ENCODE measurements around the gene RBM14.
"Not testable (repeated sequence)": the region's sequence is repeated elsewhere in the genome, so short reads cannot be mapped to it uniquely, and the experiment has no call there.

The RBM14 gene

DNA sequence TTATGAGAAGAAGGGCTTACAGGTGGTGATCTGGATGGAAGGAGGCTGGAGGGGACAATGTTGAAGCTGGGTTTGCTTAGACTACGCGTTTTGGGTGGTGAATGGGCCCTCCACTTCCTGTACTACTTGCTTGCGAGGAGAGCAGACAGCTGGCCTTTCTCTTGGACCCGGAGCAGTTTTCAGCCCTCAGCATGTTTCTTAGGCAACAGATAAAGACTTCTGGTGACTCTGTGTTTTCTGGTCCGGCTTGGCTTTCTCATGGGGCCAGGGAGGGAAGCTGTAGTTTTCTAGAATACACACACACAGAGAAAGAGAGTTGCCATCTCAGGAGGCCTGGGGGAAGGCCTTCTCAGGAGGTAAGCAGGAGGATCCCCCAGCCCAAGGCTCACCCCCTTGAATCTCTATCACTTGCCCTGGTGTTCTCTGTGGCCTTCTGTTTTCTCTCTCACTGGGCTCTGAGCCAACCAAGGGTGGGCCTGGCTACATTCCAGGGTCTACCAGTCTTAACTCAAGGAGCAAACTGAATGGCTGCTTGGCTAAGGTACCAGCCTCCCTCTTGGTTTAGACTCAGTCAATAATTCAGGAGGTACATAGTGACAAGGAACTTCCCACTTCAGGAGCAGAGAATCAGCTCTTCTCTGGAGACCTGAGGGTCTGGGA lies 21.1 kb upstream of the RBM14 start:
- in situ Hi-C loops (cut with MboI; ENCODE audit: low sequenced_read_pairs), result no loop called here

DNA sequence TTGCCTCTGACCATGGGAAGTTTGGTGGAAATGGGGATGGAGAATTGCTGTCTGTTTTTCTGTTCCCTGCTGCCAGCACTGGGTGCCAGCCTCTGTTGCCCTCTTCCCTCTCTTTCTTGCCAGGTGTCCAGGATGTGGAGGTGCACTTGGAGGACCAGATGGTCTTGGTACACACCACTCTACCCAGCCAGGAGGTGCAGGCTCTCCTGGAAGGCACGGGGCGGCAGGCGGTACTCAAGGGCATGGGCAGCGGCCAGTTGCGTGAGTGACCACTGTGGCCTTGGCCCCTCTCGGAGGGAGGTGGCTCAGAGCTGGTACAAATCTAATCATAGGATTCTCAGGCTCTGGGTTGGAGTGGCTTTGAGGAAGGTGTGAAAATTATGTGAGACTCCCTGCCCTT lies 17.4 kb upstream of the RBM14 start:
- in situ Hi-C loops (cut with MboI; ENCODE audit: low sequenced_read_pairs), result no loop called here

GRCh38 chr11:66600219-66600618 lies 16.2 kb upstream of the RBM14 start:
- in situ Hi-C loops (cut with MboI; ENCODE audit: low sequenced_read_pairs), result no loop called here

DNA sequence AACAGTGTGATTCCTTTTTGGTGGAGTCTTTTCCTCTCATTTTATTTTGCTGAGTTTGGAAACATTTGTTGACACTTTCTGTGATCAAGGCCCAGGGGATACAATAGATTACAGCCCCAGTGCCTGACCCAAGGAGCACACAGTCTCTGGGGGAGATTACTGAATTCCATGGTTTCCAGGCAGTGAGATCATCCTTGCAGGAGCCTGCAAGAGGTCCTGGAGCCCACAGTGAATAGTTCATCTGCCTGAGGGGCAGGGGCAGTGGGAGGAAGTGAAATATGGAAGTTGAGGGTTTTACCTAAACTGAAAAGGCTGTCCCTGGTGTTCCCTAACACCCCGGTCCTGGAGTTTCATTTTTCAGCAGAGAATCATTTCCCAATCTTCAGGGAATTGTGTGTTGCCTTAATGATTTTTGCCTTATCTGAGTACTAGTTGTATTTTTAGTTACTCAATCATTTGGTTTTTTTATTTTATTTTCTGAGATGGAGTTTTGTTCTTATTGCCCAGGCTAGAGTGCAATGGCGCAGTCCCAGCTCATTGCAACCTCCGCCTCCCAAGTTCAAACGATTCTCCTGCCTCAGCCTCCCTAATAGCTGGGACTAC lies 15.7 kb upstream of the RBM14 start:
- in situ Hi-C loops (cut with MboI; ENCODE audit: low sequenced_read_pairs), result no loop called here

DNA sequence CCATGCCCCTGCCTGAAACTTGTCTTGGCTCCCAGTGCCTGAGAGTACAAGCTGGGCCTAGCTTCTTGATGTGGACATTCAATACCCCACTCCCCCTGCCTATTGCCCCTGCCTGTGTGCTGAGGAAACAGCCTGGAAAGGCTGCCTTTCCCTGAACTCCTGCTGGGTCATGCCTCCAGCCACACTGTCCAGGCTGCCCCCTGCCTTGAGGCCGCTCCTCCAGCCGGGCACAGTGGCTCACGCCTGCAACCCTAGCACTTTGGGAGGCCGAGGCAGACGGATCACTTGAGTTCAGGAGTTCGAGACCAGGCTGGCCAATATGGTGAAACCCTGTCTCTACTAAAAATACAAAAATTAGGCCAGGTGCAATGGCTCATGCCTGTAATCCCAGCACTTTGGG lies 13.4 kb upstream of the RBM14 start:
- in situ Hi-C loops (cut with MboI; ENCODE audit: low sequenced_read_pairs), result no loop called here

GRCh38 chr11:66604155-66604554 lies 12.3 kb upstream of the RBM14 start:
- in situ Hi-C loops (cut with MboI; ENCODE audit: low sequenced_read_pairs), result no loop called here

- in situ Hi-C loops (cut with MboI; ENCODE audit: low sequenced_read_pairs), result not testable (repeated sequence)
Measured at GRCh38 chr11:66606608-66607007, 9.8 kb upstream of the RBM14 start.

DNA sequence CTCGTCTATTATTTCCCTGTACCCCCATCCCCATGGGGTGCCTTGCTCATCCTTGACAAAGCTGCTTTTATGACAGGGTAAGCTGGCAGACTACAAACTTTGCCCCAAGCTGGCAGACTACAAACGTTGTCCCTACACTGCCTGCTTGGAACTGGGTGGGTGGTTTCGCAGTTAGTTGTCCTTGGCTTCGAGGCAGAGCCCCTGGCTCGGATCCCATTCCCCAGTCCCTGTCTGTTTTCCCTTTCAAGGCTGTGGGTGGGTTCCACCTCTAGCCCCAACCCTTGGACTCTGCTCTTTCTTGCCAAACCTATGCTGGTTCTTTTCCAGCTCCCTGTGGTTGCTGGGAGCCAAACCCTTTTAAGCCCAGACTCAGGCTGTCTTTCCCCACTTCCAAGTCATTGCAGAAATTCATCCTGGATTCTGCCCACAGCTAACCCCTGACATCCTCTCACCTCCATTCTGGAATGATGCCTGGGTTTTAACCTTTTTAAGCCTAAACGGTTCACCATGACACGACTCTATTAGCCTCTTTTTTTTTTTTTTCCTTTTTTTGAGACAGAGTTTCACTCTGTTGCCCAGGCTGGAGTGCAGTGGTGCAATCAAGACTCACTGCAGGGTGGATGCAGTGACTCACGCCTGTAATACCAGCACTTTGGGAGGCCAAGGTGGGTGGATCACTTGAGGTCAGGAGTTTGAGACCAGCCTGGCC lies 9.2 kb upstream of the RBM14 start:
- in situ Hi-C loops (cut with MboI; ENCODE audit: low sequenced_read_pairs), result no loop called here

DNA sequence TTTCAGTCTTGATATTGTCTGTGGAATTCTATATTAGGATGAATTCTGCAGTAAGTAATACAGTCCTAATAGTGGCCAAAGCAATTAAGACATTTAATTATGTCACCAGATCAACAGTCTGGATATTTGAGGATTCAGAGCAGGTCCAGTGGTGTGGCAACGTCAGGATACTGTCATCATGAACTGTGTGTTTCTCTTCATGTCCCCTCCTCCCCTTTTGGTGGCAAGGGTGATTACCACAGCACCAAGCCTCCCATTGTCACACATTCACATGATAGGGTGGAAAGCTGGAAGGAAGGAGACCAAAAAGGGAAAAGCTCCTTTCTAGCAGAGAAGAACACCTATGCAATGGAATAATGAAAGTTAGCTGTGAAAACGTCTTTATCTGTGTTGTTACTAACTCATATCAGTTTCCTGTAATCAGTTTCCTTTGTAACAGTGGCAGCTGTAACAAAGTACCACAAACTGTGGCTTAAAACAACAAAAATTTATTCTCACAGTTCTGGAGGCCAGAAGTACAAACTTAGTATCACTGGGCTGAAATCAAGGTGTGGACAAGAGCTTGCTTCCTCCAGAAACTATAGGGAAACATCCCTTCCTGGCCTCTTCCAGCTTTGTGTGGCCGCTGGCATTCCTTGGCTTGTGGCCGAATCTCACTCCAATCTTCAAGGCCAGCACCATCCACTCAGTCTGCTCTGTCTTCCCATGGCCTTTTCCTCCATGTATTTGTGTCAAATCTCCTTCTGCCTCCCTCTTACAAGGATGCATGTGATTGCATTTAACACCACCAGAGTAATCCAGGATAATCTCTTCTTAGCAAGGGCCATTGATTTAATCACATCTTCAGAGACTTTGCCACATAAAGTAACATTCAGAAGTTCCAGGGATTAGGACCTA lies 6.5 kb upstream of the RBM14 start:
- in situ Hi-C loops (cut with MboI; ENCODE audit: low sequenced_read_pairs), result no loop called here

DNA sequence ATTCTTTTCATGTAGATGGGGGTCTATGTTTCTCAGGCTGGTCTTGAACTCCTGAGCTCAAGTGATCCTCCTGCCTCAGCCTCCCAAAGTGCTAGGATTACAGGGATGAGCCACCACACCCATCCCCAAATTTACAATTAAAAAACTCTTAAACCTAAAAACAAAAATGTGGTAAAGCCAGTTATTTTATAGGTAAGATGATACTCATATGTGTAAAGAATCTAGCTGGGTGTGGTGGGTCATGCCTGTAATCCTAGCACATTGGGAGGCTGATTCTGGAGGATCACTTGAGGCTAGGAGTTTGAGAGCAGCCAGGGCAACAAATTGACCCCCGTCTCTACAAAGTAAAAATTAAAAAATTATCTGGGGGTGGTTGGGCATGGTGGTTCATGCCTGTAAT lies 4.0 kb upstream of the RBM14 start:
- in situ Hi-C loops (cut with MboI; ENCODE audit: low sequenced_read_pairs), result no loop called here

DNA sequence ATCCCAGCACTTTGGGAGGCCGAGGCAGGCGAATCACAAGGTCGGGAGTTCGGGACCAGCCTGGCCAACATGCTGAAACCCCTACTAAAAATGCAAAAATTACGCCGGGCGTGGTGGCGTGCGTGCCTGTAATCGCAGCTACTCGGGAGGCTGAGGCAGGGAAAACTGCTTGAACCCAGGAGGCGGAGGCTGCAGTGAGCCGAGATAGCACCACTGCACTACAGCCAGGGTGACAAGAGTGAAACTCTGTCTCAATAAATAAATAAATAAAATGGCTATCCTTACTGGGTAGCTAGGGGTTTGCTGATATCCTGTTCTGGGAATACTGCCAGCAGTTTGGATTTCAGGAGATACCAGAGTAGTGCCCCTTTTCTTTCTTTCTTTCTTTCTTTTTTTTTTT lies 2.4 kb upstream of the RBM14 start:
- in situ Hi-C loops (cut with MboI; ENCODE audit: low sequenced_read_pairs), result no loop called here

GRCh38 chr11:66617155-66617834 lies 865 bp downstream of the RBM14 start:
- in situ Hi-C loops (cut with MboI; ENCODE audit: low sequenced_read_pairs), result no loop called here

GRCh38 chr11:66619080-66619554 lies 2.7 kb downstream of the RBM14 start:
- in situ Hi-C loops (cut with MboI; ENCODE audit: low sequenced_read_pairs), result no loop called here

DNA sequence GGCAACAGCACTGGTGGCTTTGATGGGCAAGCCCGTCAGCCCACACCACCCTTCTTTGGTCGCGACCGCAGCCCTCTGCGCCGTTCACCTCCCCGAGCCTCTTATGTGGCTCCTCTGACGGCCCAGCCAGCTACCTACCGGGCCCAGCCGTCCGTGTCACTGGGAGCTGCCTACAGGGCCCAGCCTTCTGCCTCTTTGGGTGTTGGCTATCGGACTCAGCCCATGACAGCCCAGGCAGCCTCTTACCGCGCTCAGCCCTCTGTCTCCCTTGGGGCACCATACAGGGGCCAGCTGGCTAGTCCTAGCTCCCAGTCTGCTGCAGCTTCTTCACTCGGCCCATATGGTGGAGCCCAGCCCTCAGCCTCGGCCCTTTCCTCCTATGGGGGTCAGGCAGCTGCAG lies 8.0 kb downstream of the RBM14 start:
- in situ Hi-C loops (cut with MboI; ENCODE audit: low sequenced_read_pairs), result no loop called here

DNA sequence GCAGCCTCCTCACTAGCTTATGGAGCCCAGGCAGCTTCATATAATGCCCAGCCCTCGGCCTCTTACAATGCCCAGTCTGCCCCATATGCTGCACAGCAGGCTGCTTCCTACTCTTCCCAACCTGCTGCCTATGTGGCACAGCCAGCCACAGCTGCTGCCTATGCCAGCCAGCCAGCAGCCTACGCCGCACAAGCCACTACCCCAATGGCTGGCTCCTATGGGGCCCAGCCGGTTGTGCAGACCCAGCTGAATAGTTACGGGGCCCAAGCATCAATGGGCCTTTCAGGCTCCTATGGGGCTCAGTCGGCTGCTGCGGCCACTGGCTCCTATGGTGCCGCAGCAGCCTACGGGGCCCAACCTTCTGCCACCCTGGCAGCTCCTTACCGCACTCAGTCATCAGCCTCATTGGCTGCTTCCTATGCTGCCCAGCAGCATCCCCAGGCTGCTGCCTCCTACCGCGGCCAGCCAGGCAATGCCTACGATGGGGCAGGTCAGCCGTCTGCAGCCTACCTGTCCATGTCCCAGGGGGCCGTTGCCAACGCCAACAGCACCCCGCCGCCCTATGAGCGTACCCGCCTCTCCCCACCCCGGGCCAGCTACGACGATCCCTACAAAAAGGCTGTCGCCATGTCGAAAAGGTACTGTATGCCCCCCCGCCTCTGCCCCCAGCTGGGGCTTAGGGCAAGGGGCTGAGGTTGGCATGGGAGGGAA lies 8.8 kb downstream of the RBM14 start:
- in situ Hi-C loops (cut with MboI; ENCODE audit: low sequenced_read_pairs), result no loop called here

DNA sequence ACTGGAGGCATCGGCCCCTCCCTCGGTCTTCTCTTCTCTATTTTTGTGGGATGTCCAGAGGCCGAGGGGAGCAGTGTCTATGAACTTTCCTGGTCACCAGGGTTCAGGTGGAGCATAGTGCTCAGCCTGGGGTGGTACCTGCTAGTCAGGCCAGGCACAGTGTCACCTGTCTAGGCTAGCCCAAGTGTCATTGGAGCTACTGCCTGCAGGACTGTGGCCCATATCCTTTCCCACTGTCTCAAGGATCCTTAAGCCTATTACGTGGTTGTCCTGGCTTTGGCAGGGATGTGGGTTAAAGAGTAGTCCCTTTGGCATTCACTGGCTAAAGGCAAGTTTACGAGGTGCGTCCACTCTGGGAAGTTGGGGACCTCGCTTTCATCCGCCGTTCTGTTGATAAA lies 9.3 kb downstream of the RBM14 start:
- in situ Hi-C loops (cut with MboI; ENCODE audit: low sequenced_read_pairs), result no loop called here

GRCh38 chr11:66626382-66626781 lies 10.0 kb downstream of the RBM14 start:
- in situ Hi-C loops (cut with MboI; ENCODE audit: low sequenced_read_pairs), result no loop called here

DNA sequence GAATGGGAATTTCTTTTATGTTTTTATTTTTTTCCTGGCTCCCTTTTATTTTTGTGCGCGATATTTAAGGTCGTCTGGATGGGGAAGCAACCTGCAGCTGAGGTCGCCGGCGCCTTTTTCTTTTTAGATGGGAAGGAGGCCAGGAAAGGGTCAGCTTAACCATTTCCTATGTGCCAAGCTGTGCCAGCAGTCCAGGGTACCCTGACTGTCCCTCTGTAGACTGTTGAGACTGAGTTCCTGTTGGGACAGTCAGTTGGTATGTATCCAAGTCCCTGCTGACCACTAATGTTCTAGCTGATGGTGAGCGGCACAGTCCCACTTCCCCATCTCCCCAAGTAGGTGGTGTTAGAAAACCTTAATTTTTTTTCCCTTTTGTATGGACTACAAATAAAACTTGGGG lies 10.5 kb downstream of the RBM14 start:
- in situ Hi-C loops (cut with MboI; ENCODE audit: low sequenced_read_pairs), result no loop called here

DNA sequence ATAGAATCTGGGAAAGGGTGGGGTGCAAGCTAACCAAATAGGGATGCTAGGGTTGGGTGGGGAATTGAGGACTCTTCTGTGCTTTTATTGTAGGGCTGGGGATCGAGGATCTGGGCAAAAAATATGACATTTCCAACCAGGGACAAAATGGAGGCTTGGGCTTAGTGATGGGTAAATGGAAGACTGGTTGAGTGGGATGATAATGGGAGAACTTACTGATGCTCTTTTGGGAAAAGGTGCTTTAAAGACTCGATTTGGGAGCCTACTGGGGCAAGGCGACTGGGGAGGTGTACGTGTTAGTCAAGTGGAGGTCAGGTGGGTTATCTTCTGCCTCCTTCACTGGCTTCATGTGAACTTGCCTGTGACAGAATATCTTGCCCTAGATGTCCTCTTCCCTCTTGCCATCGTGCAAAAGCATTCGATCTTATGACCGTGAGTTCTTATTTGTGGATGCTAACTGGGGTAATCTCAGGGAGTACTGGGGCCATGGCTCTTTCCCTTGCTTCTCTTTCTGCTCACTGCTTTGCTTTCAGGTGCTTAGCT lies 11.7 kb downstream of the RBM14 start:
- in situ Hi-C loops (cut with MboI; ENCODE audit: low sequenced_read_pairs), result no loop called here

- in situ Hi-C loops (cut with MboI; ENCODE audit: low sequenced_read_pairs), result no loop called here
Measured at GRCh38 chr11:66629356-66629755, 12.9 kb downstream of the RBM14 start.

All from HL-60/S4 (cell line).